CD14-positive monocyte (primary cell): ENCODE data around the gene IL16. TPM values are rescaled to one million over a fixed set of nuclear protein-coding genes. Genes with fewer than 3 reads are reported as not detected.

Experiments
- DNase-seq, 3 donors: peaks; one replicate each; pipeline ENCODE4 v3.0.0-alpha.2; 2011 to 2022
- H2AFZ ChIP-seq: 2 replicates; pipeline ENCODE4 v1.6.0; 2012; ENCODE audit warnings: mild to moderate bottlenecking, low read depth, low read length, inconsistent platforms; ENCODE audit not compliant: insufficient read depth, poor library complexity, severe bottlenecking
- H3K27ac ChIP-seq, 2 donors: 1 replicate in 1 of 2; 2 replicates in 1 of 2; pipeline ENCODE4 v1.5.1; 2012 to 2013; ENCODE audit warnings: low read length in 2 of 2, control low read depth in 1 of 2, inconsistent platforms in 1 of 2, low read depth in 1 of 2, mild to moderate bottlenecking in 1 of 2
- H3K27me3 ChIP-seq, 2 donors: one replicate each; pipeline versions ENCODE4 v1.6.0 to v1.6.1; 2011 to 2013; ENCODE audit warnings: low read length in 2 of 2; ENCODE audit not compliant: control insufficient read depth in 2 of 2, insufficient read depth in 2 of 2
- H3K36me3 ChIP-seq, 2 donors: replicated peaks in 1 of 2; 1 replicate in 1 of 2; 2 replicates in 1 of 2; pipeline versions ENCODE4 v1.5.1 to v1.6.1; 2012 to 2013; ENCODE audit warnings: low read length in 2 of 2, control low read depth in 1 of 2, inconsistent platforms in 1 of 2, mild to moderate bottlenecking in 1 of 2; ENCODE audit not compliant: insufficient read depth in 2 of 2, control insufficient read depth in 1 of 2
- H3K4me1 ChIP-seq, 2 donors: 1 replicate in 1 of 2; 2 replicates in 1 of 2; pipeline versions ENCODE4 v1.5.1 to v1.6.1; 2012 to 2013; ENCODE audit warnings: low read length in 2 of 2, control low read depth in 1 of 2, inconsistent platforms in 1 of 2, mild to moderate bottlenecking in 1 of 2, moderate library complexity in 1 of 2; ENCODE audit not compliant: insufficient read depth in 2 of 2, control insufficient read depth in 1 of 2
- H3K4me2 ChIP-seq: replicated peaks from 2 replicates; pipeline ENCODE3; 2012; ENCODE audit warnings: low read length, moderate library complexity, mild to moderate bottlenecking; ENCODE audit not compliant: poor library complexity, severe bottlenecking; ENCODE audit errors: extremely low read depth
- H3K4me3 ChIP-seq, 3 experiments: fragments of 200-600 bp in 1 of 3; sonication (generic) in 1 of 3; replicated peaks in 1 of 3; 1 replicate in 2 of 3; 2 replicates in 1 of 3; pipeline ENCODE4 v1.5.1; 2011 to 2013; ENCODE audit warnings: low read length in 3 of 3, mild to moderate bottlenecking in 3 of 3, control low read depth in 2 of 3, low read depth in 2 of 3, inconsistent platforms in 1 of 3, moderate library complexity in 1 of 3
- H3K79me2 ChIP-seq: 2 replicates; pipeline ENCODE4 v1.6.0; 2012; ENCODE audit warnings: mild to moderate bottlenecking, control low read depth, inconsistent platforms, low read length, moderate library complexity; ENCODE audit not compliant: insufficient read depth
- H3K9ac ChIP-seq: 2 replicates; pipeline ENCODE4 v1.6.0; 2017; ENCODE audit warnings: low read length, mild to moderate bottlenecking; ENCODE audit not compliant: insufficient read depth, poor library complexity, severe bottlenecking
- H3K9me3 ChIP-seq, 2 donors: replicated peaks in 1 of 2; 1 replicate in 1 of 2; 2 replicates in 1 of 2; pipeline versions ENCODE4 v1.5.1 to v1.6.1; 2012 to 2013; ENCODE audit warnings: low read length in 2 of 2, control low read depth in 1 of 2; ENCODE audit not compliant: control insufficient read depth in 1 of 2, insufficient read depth in 1 of 2
- H4K20me1 ChIP-seq: 2 replicates; pipeline ENCODE4 v1.6.0; 2012; ENCODE audit warnings: mild to moderate bottlenecking, low read length, control low read depth, moderate library complexity; ENCODE audit not compliant: insufficient read depth
- H3K27ac Mint-ChIP-seq, 7 donors: one replicate each; pipeline ENCODE4 v1.8.0; 2020; ENCODE audit warnings: mild to moderate bottlenecking in 7 of 7, mixed read lengths in 7 of 7, moderate library complexity in 6 of 7, inconsistent platforms in 2 of 7
- H3K27me3 Mint-ChIP-seq, 3 donors: one replicate each; pipeline ENCODE4 v1.8.0; 2021 to 2022; ENCODE audit warnings: low read depth in 3 of 3, mild to moderate bottlenecking in 3 of 3, mixed read lengths in 3 of 3, moderate library complexity in 3 of 3, inconsistent platforms in 1 of 3
- H3K36me3 Mint-ChIP-seq, 2 donors: one replicate each; pipeline ENCODE4 v1.8.0; 2020; ENCODE audit warnings: mixed read lengths in 2 of 2, inconsistent platforms in 1 of 2, mild to moderate bottlenecking in 1 of 2
- H3K4me1 Mint-ChIP-seq: one replicate; pipeline ENCODE4 v1.8.0; 2020; ENCODE audit warnings: mild to moderate bottlenecking, mixed read lengths
- H3K4me3 Mint-ChIP-seq, 2 donors: one replicate each; pipeline ENCODE4 v1.8.0; 2020; ENCODE audit warnings: mild to moderate bottlenecking in 2 of 2, mixed read lengths in 2 of 2, moderate library complexity in 1 of 2
- H3K9me3 Mint-ChIP-seq, 7 donors: one replicate each; pipeline ENCODE4 v1.8.0; 2020 to 2022; ENCODE audit warnings: mixed read lengths in 7 of 7, mild to moderate bottlenecking in 6 of 7, moderate library complexity in 6 of 7, inconsistent platforms in 2 of 7
- CTCF ChIP-seq: fragments of 200-600 bp; IDR thresholded peaks from one replicate; pipeline ENCODE4 v1.8.0; 2022; ENCODE audit warnings: antibody characterized with exemption, mild to moderate bottlenecking
- WGBS: methylation state at CpG from one replicate; pipeline ENCODE4 v1.1.5; 2013; ENCODE audit warnings: missing lambda C conversion rate; ENCODE audit not compliant: insufficient coverage; 5-methylcytosine and 5-hydroxymethylcytosine counted together
- intact Hi-C, 2 donors: fragments of 100-400 bp; cut with micrococcal nuclease; formaldehyde crosslinking; loops; one replicate each; pipeline versions ENCODE4 v1.15.0 to v1.15.1; 2023
- polyA plus RNA-seq, 3 donors: library from polyadenylated mRNA; depleted of rRNA in 1 of 3; unstranded in 2 of 3; stranded (reverse) in 1 of 3; fragments of 300-500 nt in 2 of 3; fragments of >200 nt in 1 of 3; fragmentation: Illumina TruSeq in 2 of 3; gene quantifications; 1 replicate in 2 of 3; 2 replicates in 1 of 3; pipeline ENCODE4 v1.2.3, GENCODE V29; 2012 to 2021

Gene IL16
- polyA plus RNA-seq, 3 donors: 64.8 to 95.1 (median 71.5) TPM

- no peak for TF ChIP-seq CTCF
- no peak overlapping the region for H3K4me3 ChIP-seq
- DNase-seq: no peak
- H3K4me2 ChIP-seq: no peak overlapping the region
- H3K27me3 ChIP-seq: no peaks in the 10 kb centered on the region
- H3K27ac ChIP-seq: no peak overlapping the region
- Mint-ChIP-seq H3K4me1 (no peaks in the 10 kb centered on the region), H3K9me3 (peaks cover 0 to 6% (median 0%) of the 10 kb centered on the region in 7 donors), H3K27me3 (peaks cover 3 to 9% (median 4%) of the 10 kb centered on the region in 3 donors), H3K36me3 (no peaks in the 10 kb centered on the region), H3K27ac (no peak overlapping the region), H3K4me3 (no peak overlapping the region)
- 100% methylated on average over 1 of the region's 5 CpGs for WGBS
- no peak overlapping the region for H3K9ac ChIP-seq
- H3K4me1 ChIP-seq: no peaks in the 10 kb centered on the region
- no peaks in the 10 kb centered on the region for H3K79me2 ChIP-seq
- H4K20me1 ChIP-seq: no peaks in the 10 kb centered on the region
- H3K36me3 ChIP-seq: no peaks in the 10 kb centered on the region
- intact Hi-C loops: no loop called here
- no peak overlapping the region for H2AFZ ChIP-seq
- H3K9me3 ChIP-seq: no peaks in the 10 kb centered on the region
Measured at GRCh38 chr15:81255315-81255957, 58.8 kb downstream of the IL16 start.

GRCh38 chr15:81255958-81256320, 59.3 kb downstream of the IL16 start:
- DNase-seq: no peak
- Histone ChIP-seq H3K4me1 (no peaks in the 10 kb centered on the region), H3K79me2 (no peaks in the 10 kb centered on the region), H3K4me3 (no peak overlapping the region), H3K9me3 (no peaks in the 10 kb centered on the region), H2AFZ (no peak overlapping the region), H4K20me1 (no peaks in the 10 kb centered on the region), H3K36me3 (no peaks in the 10 kb centered on the region), H3K27ac (no peak overlapping the region), H3K27me3 (no peaks in the 10 kb centered on the region), H3K4me2 (no peak overlapping the region), H3K9ac (no peak overlapping the region)
- H3K36me3 Mint-ChIP-seq: no peaks in the 10 kb centered on the region
- H3K9me3 Mint-ChIP-seq: peaks cover 0 to 4% (median 0%) of the 10 kb centered on the region in 7 donors
- TF ChIP-seq CTCF: no peak
- H3K27ac Mint-ChIP-seq: no peak overlapping the region
- no peak overlapping the region for H3K4me3 Mint-ChIP-seq
- no peaks in the 10 kb centered on the region for H3K4me1 Mint-ChIP-seq
- intact Hi-C loops: no loop called here
- H3K27me3 Mint-ChIP-seq: peaks cover 3 to 9% (median 4%) of the 10 kb centered on the region in 3 donors
